CD14-positive monocyte (primary cell): Measurements from ENCODE around the gene CACNA1C. TPM values are rescaled to one million over a fixed set of nuclear protein-coding genes. Genes with fewer than 3 reads are reported as not detected.
A peak's percentile ranks its signal among the peaks of the same experiment; 100 is the strongest.

Source experiments
- DNase-seq, 3 donors: peaks; one replicate each; pipeline ENCODE4 v3.0.0-alpha.2; 2011 to 2022
- H2AFZ ChIP-seq: 2 replicates; pipeline ENCODE4 v1.6.0; 2012; ENCODE audit warnings: mild to moderate bottlenecking, low read depth, low read length, inconsistent platforms; ENCODE audit not compliant: insufficient read depth, poor library complexity, severe bottlenecking
- H3K27ac ChIP-seq, 2 donors: 1 replicate in 1 of 2; 2 replicates in 1 of 2; pipeline ENCODE4 v1.5.1; 2012 to 2013; ENCODE audit warnings: low read length in 2 of 2, control low read depth in 1 of 2, inconsistent platforms in 1 of 2, low read depth in 1 of 2, mild to moderate bottlenecking in 1 of 2
- H3K27me3 ChIP-seq, 2 donors: one replicate each; pipeline versions ENCODE4 v1.6.0 to v1.6.1; 2011 to 2013; ENCODE audit warnings: low read length in 2 of 2; ENCODE audit not compliant: control insufficient read depth in 2 of 2, insufficient read depth in 2 of 2
- H3K36me3 ChIP-seq, 2 donors: replicated peaks in 1 of 2; 1 replicate in 1 of 2; 2 replicates in 1 of 2; pipeline versions ENCODE4 v1.5.1 to v1.6.1; 2012 to 2013; ENCODE audit warnings: low read length in 2 of 2, control low read depth in 1 of 2, inconsistent platforms in 1 of 2, mild to moderate bottlenecking in 1 of 2; ENCODE audit not compliant: insufficient read depth in 2 of 2, control insufficient read depth in 1 of 2
- H3K4me1 ChIP-seq, 2 donors: 1 replicate in 1 of 2; 2 replicates in 1 of 2; pipeline versions ENCODE4 v1.5.1 to v1.6.1; 2012 to 2013; ENCODE audit warnings: low read length in 2 of 2, control low read depth in 1 of 2, inconsistent platforms in 1 of 2, mild to moderate bottlenecking in 1 of 2, moderate library complexity in 1 of 2; ENCODE audit not compliant: insufficient read depth in 2 of 2, control insufficient read depth in 1 of 2
- H3K4me2 ChIP-seq: replicated peaks from 2 replicates; pipeline ENCODE3; 2012; ENCODE audit warnings: low read length, moderate library complexity, mild to moderate bottlenecking; ENCODE audit not compliant: poor library complexity, severe bottlenecking; ENCODE audit errors: extremely low read depth
- H3K4me3 ChIP-seq, 3 experiments: fragments of 200-600 bp in 1 of 3; sonication (generic) in 1 of 3; replicated peaks in 1 of 3; 1 replicate in 2 of 3; 2 replicates in 1 of 3; pipeline ENCODE4 v1.5.1; 2011 to 2013; ENCODE audit warnings: low read length in 3 of 3, mild to moderate bottlenecking in 3 of 3, control low read depth in 2 of 3, low read depth in 2 of 3, inconsistent platforms in 1 of 3, moderate library complexity in 1 of 3
- H3K79me2 ChIP-seq: 2 replicates; pipeline ENCODE4 v1.6.0; 2012; ENCODE audit warnings: mild to moderate bottlenecking, control low read depth, inconsistent platforms, low read length, moderate library complexity; ENCODE audit not compliant: insufficient read depth
- H3K9ac ChIP-seq: 2 replicates; pipeline ENCODE4 v1.6.0; 2017; ENCODE audit warnings: low read length, mild to moderate bottlenecking; ENCODE audit not compliant: insufficient read depth, poor library complexity, severe bottlenecking
- H3K9me3 ChIP-seq, 2 donors: replicated peaks in 1 of 2; 1 replicate in 1 of 2; 2 replicates in 1 of 2; pipeline versions ENCODE4 v1.5.1 to v1.6.1; 2012 to 2013; ENCODE audit warnings: low read length in 2 of 2, control low read depth in 1 of 2; ENCODE audit not compliant: control insufficient read depth in 1 of 2, insufficient read depth in 1 of 2
- H4K20me1 ChIP-seq: 2 replicates; pipeline ENCODE4 v1.6.0; 2012; ENCODE audit warnings: mild to moderate bottlenecking, low read length, control low read depth, moderate library complexity; ENCODE audit not compliant: insufficient read depth
- H3K27ac Mint-ChIP-seq, 7 donors: one replicate each; pipeline ENCODE4 v1.8.0; 2020; ENCODE audit warnings: mild to moderate bottlenecking in 7 of 7, mixed read lengths in 7 of 7, moderate library complexity in 6 of 7, inconsistent platforms in 2 of 7
- H3K27me3 Mint-ChIP-seq, 3 donors: one replicate each; pipeline ENCODE4 v1.8.0; 2021 to 2022; ENCODE audit warnings: low read depth in 3 of 3, mild to moderate bottlenecking in 3 of 3, mixed read lengths in 3 of 3, moderate library complexity in 3 of 3, inconsistent platforms in 1 of 3
- H3K36me3 Mint-ChIP-seq, 2 donors: one replicate each; pipeline ENCODE4 v1.8.0; 2020; ENCODE audit warnings: mixed read lengths in 2 of 2, inconsistent platforms in 1 of 2, mild to moderate bottlenecking in 1 of 2
- H3K4me1 Mint-ChIP-seq: one replicate; pipeline ENCODE4 v1.8.0; 2020; ENCODE audit warnings: mild to moderate bottlenecking, mixed read lengths
- H3K4me3 Mint-ChIP-seq, 2 donors: one replicate each; pipeline ENCODE4 v1.8.0; 2020; ENCODE audit warnings: mild to moderate bottlenecking in 2 of 2, mixed read lengths in 2 of 2, moderate library complexity in 1 of 2
- H3K9me3 Mint-ChIP-seq, 7 donors: one replicate each; pipeline ENCODE4 v1.8.0; 2020 to 2022; ENCODE audit warnings: mixed read lengths in 7 of 7, mild to moderate bottlenecking in 6 of 7, moderate library complexity in 6 of 7, inconsistent platforms in 2 of 7
- CTCF ChIP-seq: fragments of 200-600 bp; IDR thresholded peaks from one replicate; pipeline ENCODE4 v1.8.0; 2022; ENCODE audit warnings: antibody characterized with exemption, mild to moderate bottlenecking
- WGBS: methylation state at CpG from one replicate; pipeline ENCODE4 v1.1.5; 2013; ENCODE audit warnings: missing lambda C conversion rate; ENCODE audit not compliant: insufficient coverage; 5-methylcytosine and 5-hydroxymethylcytosine counted together
- intact Hi-C, 2 donors: fragments of 100-400 bp; cut with micrococcal nuclease; formaldehyde crosslinking; loops; one replicate each; pipeline versions ENCODE4 v1.15.0 to v1.15.1; 2023
- polyA plus RNA-seq, 3 donors: library from polyadenylated mRNA; depleted of rRNA in 1 of 3; unstranded in 2 of 3; stranded (reverse) in 1 of 3; fragments of 300-500 nt in 2 of 3; fragments of >200 nt in 1 of 3; fragmentation: Illumina TruSeq in 2 of 3; gene quantifications; 1 replicate in 2 of 3; 2 replicates in 1 of 3; pipeline ENCODE4 v1.2.3, GENCODE V29; 2012 to 2021

Gene CACNA1C
- polyA plus RNA-seq, 3 donors, result not detected

DNA sequence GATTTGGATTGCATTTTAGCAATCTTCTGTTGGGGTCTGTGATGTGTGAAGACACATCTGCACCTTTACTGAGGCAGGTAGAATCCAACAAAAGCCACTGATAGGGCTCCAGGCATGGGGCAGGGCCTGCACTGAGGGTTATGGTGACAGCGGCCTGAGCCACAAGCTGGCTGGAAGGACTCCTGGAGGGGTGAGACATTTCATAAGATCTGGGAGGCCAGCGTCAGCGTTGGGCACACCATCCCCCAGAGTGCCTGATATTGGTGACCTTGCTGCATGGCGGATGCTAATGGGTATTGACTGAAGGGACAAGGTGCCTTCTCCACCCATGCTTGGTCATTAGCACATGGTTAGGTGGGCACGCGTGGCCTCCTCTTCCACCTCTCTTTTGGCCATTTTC lies 187.6 kb downstream of the CACNA1C start:
- Histone ChIP-seq H3K27ac (no peak overlapping the region), H3K4me3 (no peak overlapping the region), H3K9me3 (no peaks in the 10 kb centered on the region), H3K27me3 (no peaks in the 10 kb centered on the region), H2AFZ (no peak overlapping the region), H3K79me2 (no peaks in the 10 kb centered on the region), H3K4me1 (no peaks in the 10 kb centered on the region), H4K20me1 (no peaks in the 10 kb centered on the region), H3K9ac (no peak overlapping the region), H3K36me3 (no peaks in the 10 kb centered on the region), H3K4me2 (no peak overlapping the region)
- no peaks in the 10 kb centered on the region for H3K9me3 Mint-ChIP-seq
- H3K36me3 Mint-ChIP-seq, result no peaks in the 10 kb centered on the region
- intact Hi-C loops, result no loop called here
- peak overlapping the region in 1 of 7 donors; percentile 13 for H3K27ac Mint-ChIP-seq
- H3K4me1 Mint-ChIP-seq, result peaks cover 2% of the 10 kb centered on the region
- H3K4me3 Mint-ChIP-seq, result no peak overlapping the region
- 87% methylated on average over 3 of the region's 6 CpGs for whole genome bisulfite sequencing
- DNase-seq, result no peak
- peaks cover 0 to 6% (median 0%) of the 10 kb centered on the region in 3 donors for H3K27me3 Mint-ChIP-seq
- no peak for TF ChIP-seq CTCF

DNA sequence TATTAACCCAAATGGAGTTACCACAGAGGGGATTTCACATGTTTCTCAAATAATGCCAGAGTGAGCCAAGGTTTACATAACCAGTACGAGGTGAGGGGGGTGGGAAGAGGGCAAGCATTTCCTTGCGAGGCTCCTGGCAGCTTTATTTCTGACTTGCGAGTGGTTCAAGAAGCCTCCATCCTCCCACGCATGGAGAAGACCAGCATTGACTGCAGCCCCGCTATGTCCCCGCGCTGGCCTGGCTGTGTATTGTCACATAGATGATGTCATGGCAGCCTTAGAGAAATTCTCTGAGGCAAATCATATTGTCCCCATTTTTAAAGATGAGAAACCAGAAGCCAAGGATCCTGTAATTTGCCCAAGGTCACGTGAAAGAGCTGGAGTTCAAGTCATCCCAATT lies 188.2 kb downstream of the CACNA1C start:
- no peaks in the 10 kb centered on the region for H3K27me3 ChIP-seq
- 85% methylated on average over 7 of the region's 8 CpGs for WGBS
- no peak for TF ChIP-seq CTCF
- no peaks in the 10 kb centered on the region for H4K20me1 ChIP-seq
- no peak overlapping the region for H2AFZ ChIP-seq
- Mint-ChIP-seq H3K36me3 (no peaks in the 10 kb centered on the region), H3K27me3 (peaks cover 0 to 6% (median 0%) of the 10 kb centered on the region in 3 donors), H3K4me1 (peaks cover 2% of the 10 kb centered on the region), H3K9me3 (no peaks in the 10 kb centered on the region), H3K4me3 (no peak overlapping the region), H3K27ac (no peak overlapping the region)
- intact Hi-C loops, result no loop called here
- no peak for DNase-seq
- H3K4me3 ChIP-seq, result no peak overlapping the region
- H3K27ac ChIP-seq, result no peak overlapping the region
- no peak overlapping the region for H3K4me2 ChIP-seq
- no peak overlapping the region for H3K9ac ChIP-seq
- H3K79me2 ChIP-seq, result no peaks in the 10 kb centered on the region
- no peaks in the 10 kb centered on the region for H3K9me3 ChIP-seq
- no peaks in the 10 kb centered on the region for H3K4me1 ChIP-seq
- no peaks in the 10 kb centered on the region for H3K36me3 ChIP-seq
